Measurements from ENCODE around the gene TNRC6A.
"Not testable (repeated sequence)": the region's sequence is repeated elsewhere in the genome, so short reads cannot be mapped to it uniquely, and the experiment has no call there.

Gene TNRC6A

DNA sequence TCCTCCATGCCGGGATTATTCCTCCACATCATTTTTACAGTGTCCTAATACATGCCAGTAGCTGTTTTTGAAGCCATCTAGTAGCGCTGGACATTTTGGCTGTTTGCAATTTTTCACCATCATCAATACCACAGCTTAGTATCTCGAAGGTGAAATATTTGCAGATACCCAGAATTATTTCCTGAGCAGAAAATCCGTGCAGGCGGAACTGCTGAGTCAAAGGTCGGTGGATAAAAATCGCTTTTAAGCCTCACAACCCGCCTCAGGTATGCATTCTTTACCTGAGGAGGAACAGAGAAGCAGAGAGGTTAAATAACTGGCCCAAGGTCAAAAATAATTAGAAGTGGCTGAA lies 584 bp upstream of the TNRC6A start:
- no peak for DNase-seq

DNA sequence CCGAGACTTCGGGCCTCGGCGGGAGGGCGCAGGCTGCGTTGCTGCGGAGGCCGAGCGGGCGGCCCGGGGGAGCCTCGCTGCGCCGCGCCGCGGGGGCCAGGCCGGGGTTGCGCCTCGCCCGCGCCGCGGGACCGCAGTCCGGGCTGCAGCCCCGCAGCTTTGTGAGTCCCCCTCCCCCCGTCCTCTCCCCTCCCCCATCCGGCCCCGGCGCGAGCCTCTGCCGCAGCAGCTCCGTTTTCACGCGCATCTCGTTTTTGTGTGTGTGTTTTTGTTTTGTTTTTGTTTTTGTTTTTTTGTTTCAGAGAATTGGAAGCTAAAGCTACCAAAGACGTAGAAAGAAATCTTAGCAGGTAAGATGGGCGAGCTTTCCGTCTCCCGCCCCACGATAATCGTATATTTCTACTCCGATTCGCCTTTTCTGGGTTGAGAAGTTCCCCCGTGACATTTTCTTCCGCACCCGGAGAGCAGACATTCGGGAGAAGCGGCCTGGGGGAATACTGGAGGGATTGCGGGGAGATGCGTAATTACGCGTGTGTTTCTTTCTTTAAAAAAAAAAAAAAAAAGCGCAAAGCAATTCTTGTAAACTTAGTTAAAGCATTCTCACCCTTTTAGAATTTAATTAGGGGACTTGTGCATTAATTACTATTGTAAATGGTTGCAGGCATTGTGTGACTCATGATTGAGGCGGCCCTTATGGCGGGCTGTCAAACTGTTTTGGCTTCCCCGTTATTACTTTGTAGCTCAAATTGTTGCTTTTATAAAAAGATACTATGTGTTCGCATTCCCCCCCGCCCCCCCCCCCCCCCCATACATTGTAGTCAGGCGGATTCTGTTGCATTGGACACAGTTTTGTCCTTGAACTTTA lies 732 bp downstream of the TNRC6A start:
- peak in 1 of 2 experiments; percentile 68 for DNase-seq

DNA sequence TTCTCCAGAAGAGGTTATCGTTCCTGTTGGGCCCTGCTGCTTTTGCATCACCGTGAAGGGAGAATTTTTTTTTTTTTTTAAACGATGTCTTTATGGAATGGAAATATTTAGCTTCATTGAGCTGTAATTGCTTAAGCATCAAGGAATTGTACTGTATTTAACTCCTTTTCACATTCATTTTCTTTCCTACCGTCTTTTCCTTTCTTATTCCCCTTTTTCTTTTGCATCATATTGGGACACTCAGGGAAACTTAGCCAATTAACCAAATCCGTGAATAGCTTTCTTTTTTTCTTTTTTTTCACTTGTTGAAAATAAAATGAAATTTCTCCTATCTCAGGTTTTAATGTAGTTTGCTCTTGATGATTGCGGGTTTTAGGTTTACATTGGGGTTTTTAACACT lies 1.5 kb downstream of the TNRC6A start:
- DNase-seq: no peak

DNA sequence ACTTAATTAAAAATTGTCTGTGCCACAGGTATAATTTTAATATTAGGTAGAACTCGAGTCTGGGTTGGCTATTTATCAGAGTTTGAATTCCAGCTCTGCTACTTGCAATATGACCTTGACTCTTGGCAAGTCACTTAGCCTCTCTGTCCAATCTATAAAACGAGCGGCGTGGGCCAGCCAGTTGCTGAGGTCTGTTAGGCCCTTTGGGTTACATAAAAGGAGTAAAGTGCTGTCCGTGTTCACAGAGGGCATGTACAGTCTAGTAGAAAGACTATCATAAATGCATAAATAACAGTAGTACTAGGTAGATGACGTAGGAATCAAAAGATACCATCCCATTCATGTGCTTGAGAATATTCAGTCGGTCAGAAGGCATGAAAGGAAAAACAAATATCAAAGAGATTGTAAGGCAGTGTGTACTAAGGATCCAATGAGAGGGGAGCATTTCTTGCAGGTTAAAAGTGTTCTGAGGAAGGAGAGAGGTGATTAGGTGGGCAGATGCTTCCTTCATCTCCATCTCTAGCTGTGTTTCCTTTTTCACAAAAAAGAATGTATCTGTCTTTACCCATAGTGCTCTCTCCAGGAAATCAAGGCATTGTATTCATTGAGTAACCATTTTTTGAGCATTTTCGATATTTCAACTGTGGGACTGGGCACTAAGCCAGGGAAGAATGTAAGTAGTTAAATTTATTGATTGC lies 2.4 kb downstream of the TNRC6A start:
- no peak for DNase-seq

DNA sequence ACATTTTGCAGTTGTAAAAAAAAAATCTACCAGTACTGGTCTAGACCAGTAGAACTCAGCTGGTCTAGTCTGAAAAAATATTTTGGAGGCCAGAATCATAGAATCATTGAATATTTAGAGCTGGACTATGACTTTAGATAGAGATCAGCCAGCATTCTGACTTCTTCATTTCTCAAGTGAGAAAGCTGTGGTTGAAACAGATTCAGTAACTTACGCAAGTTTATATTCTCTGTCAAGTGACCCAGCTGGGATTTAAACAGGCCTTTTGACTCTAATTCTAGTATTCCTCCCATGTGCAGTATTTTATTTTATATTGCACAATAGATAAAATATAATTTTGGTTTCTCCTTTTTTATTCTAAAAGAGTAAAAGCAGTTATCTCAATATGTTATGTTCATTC lies 4.9 kb downstream of the TNRC6A start:
- no peak for DNase-seq

DNA sequence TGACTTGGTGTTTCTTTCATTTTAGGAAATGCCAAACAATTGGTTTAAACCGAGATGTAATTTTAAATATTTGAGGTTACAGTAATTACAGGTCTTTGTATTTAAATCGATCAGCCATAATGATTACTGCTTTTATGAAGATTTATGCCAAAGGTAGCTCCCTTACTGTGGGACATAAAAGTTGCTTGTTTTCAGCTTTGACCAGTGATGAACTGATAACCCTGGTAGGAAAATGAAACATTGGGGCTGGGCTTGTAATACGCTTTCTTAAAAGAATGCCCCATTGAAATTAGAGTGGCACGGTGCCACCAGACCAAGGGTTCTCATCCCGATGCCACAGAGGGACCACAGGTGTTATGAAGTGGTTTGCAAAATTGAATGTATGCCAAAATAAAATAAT lies 7.3 kb downstream of the TNRC6A start:
- DNase-seq: no peak

DNA sequence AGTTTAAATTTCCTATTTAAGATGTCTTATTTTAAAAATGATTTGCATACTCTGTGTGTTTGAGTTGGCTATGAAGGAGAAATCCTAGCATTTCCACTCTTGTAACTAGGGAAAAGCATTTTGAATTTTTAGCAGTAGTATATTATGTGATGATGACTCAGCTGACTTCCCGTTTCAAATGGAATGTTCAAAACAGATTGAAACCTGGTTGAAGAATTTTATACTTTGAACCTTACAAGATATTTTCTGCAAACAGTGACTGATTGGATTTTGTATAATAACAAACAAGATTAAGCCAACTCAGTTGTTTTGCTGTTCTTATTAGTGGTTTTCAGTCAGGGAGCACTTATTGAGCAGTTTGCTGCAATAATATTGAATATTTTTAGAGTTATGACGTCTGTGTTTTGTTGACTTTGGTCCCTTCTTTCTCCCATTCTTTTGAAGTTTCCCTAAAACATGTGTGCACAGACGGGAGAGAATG lies 8.0 kb downstream of the TNRC6A start:
- DNase-seq: no peak

DNA sequence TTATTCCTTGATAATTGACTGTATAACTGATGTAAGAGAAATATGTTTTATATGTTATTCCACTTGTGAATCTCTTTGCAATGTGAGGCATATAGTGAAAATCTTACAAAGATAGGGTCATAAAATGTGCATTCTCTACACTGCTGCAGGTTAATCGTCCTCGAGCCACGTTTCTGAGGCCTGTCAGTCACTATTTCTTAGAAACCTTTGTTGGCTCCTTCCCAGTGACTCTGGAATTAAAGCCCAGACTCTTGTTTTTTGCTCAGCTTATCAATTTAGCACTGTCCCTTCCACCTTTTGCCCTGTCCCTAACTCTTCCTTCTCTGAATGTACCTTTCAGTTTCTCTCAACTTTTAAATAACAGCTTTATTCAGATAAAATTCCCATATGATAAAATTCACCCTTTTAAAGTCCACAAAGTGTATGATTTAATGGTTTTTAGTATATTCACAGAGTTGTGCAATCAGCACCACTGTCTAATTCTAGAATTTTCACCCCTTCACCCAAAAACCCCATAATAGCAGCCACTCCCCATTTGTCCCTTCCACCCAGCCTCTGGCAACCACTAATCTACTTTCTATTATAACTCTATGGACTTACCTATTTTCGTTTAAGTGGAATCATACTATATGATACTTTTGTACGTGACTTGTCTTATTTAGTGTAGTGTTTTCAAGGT lies 8.6 kb downstream of the TNRC6A start:
- DNase-seq: no peak

DNA sequence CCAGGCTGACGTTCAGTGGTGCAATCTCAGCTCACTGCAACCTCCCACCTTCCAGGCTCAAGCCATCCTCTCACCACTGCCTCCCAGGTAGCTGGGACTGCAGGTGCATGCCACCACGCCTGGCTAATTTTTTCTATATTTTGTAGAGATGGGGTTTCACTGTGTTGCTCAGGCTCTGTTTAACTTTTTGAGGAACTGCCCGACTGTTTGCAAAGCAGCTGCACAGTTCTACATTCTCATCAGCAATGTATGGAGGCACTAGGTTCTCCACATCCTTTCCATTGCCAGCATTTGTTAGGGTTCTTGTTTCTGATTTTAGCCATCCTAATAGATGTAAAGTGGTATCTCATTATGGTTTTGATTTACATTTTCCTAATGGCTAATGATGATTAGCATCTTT lies 9.4 kb downstream of the TNRC6A start:
- DNase-seq: no peak

DNA sequence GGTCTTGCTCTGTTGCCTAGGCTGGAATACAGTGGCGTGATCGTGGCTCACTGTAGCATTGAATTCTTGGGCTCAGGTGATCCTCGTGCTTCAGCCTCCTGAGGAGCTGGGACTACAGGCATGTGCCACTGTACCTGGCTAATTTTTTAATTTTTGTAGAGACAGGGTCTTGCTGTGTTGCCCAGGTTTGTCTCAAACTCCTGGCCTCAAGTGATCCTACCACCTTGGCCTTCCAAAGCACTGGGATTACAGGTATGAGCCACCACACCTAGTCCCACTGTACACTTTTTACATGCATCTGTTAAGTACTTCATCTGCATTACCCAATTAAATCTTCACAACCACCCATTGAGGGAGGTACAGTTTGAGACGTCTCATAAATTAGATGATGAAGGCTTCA lies 12.4 kb downstream of the TNRC6A start:
- no peak for DNase-seq

DNA sequence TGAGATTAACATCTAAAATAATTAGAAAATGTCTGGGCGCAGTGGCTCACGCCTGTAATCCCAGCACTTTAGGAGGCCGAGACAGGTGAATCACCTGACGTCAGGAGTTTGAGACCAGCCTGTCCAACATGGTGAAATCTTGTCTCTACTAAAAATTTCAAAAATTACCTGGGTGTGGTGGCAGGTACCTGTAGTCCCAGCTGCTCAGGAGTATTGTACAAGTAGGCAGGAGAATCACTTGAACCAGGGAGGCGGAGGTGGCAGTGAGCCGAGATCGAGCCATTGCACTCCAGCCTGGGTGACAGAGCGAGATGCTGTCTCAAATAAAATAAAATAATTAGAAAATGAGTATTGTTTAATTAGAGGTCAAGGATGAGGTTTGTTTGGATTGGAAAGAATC lies 13.2 kb downstream of the TNRC6A start:
- DNase-seq: not testable (repeated sequence)

DNA sequence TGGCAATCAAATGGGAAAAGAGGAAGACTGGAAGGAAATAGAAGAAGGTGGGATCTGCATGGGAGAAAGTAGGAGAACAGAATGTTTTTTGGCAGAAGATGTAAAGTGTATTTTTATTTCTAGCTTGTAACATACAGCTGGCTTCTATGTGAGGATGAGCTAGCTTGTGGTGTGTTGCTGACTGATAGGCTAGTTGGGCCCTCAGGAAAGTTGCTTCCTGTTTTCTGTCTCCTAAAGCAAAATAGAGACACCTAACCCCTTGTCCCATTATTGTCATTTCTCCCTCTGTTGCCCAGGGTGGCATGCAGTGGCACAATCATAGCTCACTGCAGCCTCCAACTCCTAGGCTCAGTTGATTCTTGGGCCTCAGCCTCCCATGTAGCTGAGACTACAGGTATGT lies 15.9 kb downstream of the TNRC6A start:
- no peak for DNase-seq

DNA sequence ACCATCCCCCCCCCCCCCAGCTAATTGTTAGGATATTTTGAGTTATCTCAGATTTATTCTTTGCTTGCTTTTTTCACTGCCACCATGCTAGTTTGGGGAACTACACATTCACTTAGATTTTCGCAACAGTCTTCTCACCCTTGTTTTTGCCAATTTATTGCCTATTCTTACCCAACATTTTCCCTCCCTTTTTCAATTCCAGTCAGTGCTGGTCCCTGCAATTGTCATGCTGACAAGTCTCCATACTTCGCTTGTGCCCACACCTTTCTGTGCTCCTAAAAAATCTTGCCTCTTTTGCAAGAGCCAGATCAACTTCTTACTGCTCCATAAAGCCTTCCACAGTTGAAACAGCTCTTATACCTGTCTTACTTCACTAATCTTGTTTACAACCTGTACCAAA lies 16.3 kb downstream of the TNRC6A start:
- no peak for DNase-seq

DNA sequence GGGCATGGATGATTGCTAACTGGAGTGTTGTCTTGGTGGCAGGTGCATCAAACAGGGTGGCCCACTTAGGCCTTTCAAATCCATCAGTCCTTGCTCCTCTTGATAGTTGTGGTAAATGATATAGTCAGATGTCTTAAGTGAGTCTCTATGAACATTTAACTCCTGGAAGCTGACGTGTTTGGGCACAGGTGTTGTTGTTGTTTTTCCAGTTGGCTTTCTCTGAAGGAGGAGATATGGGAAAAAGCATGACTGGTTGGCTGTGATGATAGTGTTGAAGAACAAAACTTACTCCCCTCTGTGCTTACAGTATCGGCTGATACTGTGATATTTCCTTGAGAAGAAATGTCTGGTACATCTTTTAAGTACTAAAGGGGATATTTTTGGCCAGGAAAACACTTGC lies 18.0 kb downstream of the TNRC6A start:
- DNase-seq: no peak

DNA sequence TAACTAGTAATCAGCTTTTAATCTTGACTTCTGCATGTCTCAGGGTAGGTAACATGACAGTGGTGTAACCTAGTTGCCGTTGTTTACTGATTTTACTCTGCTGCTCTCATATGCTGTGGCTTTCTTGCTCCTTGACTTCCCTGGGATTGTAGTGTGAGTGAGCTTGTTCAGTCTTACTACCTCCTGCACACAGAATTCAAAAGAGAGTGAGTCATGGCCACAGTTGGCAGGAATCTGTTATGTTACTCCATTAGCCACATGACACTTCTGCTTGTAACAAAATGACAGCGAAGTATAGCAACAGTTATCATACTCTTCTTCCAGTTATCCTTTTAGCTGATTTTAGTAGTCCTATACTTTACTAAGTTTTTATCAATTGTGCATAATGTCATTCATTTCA lies 18.8 kb downstream of the TNRC6A start:
- DNase-seq: no peak

DNA sequence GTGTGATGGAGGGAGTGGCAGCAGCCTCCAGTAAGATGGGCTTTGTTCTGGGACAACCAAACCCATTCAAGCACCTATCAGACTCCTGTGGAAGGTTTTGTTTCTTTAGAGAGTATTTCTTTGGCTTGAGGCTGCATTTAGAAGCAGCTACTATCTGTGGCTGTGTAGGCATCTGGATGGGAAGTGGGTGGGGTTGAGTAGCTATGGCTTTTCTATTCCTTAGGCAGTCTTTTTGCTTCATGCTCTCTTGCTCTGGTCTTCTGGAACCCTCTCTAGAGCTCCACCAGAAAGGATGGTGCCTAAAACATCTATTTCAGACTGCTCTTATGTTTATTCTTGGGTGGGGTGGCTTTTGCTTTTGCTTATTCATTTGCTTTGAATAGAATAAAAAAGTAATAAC lies 19.9 kb downstream of the TNRC6A start:
- no peak for DNase-seq

DNA sequence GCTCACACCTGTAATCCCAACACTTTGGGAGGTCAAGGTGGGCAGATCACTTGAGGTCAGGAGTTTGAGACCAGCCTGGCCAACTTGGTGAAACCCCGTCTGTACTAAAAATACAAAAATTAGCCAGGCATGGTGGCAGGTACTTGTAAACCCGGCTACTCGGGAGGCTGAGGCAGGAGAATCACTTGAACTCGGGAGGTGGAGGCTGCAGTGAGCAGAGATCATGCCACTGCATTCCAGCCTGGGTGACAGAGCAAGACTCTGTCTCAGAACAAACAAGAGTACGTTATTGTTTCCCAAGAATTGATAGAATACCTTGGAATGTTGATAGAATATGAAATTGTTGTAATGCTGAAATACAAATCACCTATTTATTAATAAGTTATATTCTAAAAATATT lies 20.4 kb downstream of the TNRC6A start:
- not testable (repeated sequence) for DNase-seq

DNA sequence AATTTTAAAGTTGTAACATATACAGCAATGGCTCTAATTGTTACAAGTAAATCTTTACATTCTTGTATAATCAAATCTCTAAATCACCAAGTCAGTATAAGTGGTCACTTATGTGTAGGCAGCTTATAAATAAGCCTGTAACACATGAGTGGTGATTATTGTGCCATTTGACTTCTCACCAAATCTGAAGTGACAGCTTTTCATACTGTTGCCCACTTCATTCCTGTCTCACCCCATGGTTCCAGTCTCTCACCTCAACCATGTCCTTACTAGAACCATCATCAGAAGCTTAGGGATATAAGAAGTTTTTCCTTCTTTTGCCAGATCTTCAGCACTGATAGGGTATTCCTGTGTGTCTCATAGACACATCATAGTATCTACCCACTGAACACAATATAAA lies 23.5 kb downstream of the TNRC6A start:
- no peak for DNase-seq

DNA sequence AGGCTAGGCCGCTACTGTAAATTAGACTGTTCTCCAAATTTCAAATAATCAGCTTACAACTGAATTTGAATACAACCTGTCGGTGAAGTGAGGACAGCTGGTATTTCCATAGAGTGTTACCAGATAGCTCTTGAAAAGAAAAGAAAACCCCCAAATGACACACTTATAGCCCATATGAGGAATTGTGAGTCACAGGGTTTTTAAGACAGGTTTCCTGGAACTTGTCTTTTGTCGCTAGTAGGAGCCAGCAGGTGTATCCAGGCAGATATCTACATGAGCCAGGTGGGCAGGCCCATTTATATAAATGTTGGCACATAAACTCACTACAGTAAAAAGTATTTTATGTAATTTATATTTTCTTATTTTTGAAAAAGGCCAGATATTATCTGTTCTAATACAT lies 24.0 kb downstream of the TNRC6A start:
- peak in 1 of 2 experiments; percentile 7 for DNase-seq

DNA sequence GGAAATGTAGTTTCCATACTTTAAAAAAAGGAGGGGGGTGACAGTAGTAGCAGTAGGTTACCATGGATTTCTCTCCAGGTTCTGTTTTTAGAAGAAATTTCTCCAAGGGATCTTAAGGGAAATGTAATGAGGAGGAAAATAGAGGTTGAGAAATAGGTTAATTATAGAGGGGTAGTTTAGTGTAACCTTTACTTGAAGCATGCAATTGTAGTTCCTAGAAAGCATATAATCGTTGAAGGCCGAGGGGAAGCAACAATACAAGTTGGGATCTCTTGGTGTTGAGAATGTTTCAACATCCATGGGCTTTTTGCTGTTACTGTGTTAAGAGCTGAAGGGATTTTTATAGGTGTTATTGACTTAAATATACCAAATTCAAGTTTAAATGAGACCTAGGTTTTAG lies 25.1 kb downstream of the TNRC6A start:
- DNase-seq: no peak

DNA sequence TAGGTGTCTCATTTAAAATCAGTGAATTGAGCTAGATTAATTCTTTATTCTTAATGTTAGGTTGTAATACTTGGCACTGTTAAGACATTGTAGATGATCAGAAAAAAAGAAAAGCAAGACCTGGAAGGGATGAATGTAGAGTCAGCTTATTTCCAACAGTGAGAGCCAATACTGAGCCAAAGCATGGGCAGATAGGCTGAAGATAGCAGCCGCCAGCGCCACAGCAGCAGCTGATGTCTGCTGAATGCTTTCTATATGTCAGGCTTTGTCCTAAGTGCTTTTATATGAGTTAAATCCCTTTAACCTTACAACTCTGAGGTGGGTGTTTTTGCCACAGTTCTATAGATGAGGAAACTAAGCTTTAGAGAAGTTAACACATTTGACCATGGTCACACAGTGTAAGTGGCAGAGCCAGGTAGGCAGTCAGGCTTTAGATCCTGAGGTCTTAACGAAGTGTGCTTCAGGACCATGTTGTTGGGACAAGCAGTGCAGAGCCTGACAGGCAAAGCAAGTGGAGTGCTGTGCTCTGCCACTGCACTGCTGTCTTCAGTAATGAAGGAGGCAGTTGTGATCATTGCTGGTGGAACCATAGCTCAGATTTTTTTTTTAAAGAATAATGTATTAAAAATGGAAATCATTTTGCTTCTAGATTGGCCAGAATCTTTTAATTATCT lies 25.9 kb downstream of the TNRC6A start:
- DNase-seq: no peak

DNA sequence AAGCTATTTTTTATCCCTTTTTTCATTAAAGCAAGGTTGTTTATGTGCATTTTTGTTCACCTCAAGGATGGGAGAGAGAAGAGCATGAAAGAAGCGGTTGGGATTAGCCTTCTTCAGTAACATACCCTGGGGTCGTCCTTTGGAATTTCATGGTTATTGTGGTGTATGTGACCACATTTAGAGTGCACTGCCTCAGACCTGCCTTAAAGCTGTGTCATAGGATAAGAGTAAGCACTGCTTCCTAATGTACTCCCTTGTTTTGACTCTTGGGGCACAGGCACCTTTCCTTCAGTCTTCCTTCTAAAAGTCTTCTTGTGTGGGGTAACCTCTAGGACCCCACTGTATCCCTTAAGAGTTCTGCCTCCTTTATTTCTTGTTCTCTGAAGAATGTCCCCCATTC lies 28.9 kb downstream of the TNRC6A start:
- no peak for DNase-seq

DNA sequence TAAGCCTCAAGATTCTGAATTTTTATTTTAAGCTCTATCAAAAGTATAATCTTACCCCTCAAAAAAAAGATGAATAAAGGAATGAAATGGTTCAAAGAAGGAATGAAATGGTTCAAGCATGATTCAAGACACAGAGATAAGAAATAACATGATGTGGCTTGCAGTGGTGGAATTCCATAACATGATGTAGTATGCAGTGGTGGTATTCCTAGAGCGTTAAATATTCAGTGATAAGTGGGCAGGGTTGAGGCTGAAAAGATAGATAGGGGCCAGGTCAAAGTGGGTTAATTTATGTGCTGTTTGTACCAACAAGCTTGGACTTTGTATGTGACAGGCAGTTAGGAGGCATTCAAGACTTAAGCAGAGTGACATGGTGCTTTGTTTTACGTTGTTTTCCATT lies 29.6 kb downstream of the TNRC6A start:
- no peak for DNase-seq

Data from NCI-H526 (cell line).